NCI-H187 treated with DMSO at 0.1 percent for 48 hours (cell line): ENCODE measurements around the gene UBAC2.
"Not testable (repeated sequence)": the region's sequence is repeated elsewhere in the genome, so short reads cannot be mapped to it uniquely, and the experiment has no call there.

ENCODE experiments used
- DNase-seq: peaks from one replicate; lab custom pipeline; 2025; lab: John Stamatoyannopoulos, UW

UBAC2 gene

DNA sequence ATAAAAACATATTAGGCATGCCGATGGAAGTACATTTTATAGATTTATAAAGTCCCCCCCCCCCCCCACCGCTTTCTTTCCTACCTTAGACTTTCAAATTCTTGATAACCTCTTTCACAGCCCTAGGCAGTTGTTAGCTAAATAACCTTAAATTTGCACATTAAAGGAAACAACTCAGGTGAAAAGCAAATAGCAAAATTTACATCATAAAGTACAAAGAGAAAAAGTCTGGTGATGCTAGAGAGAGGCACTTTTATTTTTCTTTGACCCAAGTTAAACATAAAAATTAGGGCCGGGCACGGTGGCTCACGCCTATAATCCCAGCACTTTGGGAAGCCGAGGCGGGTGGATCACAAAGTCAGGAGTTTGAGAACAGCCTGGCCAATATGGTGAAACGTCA is 15.0 kb upstream of the UBAC2 start:
- DNase-seq, result no peak

GRCh38 chr13:99190147-99190985 is 10.3 kb upstream of the UBAC2 start:
- no peak for DNase-seq

- DNase-seq, result no peak
Observed at GRCh38 chr13:99191336-99191899, 9.2 kb upstream of the UBAC2 start.

- DNase-seq, result no peak
Observed at GRCh38 chr13:99191900-99192399, 8.7 kb upstream of the UBAC2 start.

- DNase-seq, result no peak
Observed at GRCh38 chr13:99192480-99192879, 8.2 kb upstream of the UBAC2 start.

- DNase-seq, result no peak
Observed at GRCh38 chr13:99193152-99193551, 7.5 kb upstream of the UBAC2 start.

- peak; percentile 21 for DNase-seq
Observed at GRCh38 chr13:99196466-99197116, 4.1 kb upstream of the UBAC2 start.

- peak; percentile 34 for DNase-seq
Observed at GRCh38 chr13:99197117-99197651, 3.5 kb upstream of the UBAC2 start.

GRCh38 chr13:99199541-99200431 is 868 bp upstream of the UBAC2 start:
- no peak for DNase-seq

DNA sequence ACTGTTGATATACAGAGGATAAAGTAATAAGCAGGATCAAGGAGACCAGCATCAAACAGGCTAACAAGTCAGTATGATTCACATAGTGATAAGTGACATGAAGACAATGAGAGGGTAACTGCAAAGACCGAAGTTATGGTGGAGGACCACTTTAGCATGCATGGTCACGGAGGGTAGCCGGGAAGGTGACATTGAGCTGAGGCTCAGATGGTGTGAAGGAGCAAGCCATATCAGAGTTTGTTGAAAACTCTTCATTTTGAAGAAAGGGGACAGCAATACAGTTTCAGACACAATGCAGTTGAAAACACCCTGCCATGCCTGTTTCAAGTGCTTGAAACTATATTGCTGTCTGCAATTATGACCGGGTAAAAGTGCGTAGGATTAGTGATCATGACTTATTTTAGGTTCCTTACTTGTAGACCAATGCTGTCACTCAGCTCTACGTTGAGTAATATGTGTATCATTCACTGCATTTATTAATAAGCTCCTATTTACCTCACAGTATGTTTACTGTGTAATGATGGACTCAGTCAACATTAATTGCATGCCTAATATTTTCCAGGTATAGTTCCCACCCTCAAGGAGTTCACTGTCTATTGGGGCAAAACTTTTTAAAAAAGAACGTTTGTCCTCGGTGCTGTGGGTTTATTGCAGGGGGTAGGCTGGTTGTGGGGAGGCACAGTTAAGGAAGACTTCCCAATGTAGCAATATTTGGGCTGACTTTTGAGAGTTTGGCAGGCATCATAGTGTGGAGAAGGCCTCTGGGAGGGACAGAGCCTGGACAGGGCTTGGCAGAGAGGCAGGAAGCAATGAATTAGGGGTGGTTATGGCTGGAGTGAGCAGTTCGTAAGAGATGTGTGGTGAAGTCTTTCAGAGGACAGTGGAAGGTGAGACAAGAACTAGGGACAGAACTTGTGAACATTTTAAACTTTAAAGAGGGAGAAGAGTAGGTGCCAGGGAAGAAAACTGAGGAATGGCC is 3.2 kb downstream of the UBAC2 start:
- no peak for DNase-seq

- DNase-seq, result no peak
Observed at GRCh38 chr13:99205621-99206220, 5.1 kb downstream of the UBAC2 start.

DNA sequence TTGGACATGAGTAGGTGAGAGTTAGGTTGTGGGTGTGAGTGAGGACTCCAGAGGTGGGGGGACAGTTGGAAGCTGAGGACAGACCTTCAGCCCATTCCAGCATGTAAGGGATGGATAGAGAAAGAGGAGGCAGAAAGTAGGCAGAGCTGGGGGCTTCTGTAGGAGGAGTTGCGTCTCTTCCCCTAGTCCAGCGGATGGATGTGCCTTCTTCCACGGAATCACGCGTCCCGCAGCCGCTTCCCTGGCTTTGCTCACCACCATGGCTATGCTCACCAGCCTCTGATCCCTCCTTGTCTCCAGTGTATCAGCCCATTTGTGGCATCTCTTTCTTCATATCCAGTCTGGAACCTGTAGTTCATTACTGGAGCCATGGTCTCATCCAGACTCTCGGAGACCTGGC is 5.6 kb downstream of the UBAC2 start:
- DNase-seq, result no peak

DNA sequence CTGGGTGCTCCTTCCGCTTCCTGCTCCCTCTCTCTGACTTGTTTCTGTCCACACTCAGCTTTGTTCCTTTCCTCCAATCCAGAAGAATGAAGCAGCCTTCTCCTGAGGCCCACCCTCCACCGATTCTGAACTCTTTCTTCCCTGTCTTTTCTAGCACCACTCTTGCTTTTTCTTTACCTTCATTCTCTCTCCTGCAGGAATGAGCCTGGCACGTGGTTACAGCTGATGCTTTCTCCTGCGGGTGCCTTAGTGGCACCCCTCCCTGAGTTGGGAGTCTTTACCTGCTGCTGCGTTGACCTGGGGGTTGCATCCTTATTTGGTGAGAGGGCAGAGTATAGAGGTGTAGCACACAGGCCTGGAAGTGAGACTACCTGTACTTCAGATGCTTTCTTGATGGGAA is 6.2 kb downstream of the UBAC2 start:
- no peak for DNase-seq

- DNase-seq, result no peak
Observed at GRCh38 chr13:99207511-99207910, 6.9 kb downstream of the UBAC2 start.

DNA sequence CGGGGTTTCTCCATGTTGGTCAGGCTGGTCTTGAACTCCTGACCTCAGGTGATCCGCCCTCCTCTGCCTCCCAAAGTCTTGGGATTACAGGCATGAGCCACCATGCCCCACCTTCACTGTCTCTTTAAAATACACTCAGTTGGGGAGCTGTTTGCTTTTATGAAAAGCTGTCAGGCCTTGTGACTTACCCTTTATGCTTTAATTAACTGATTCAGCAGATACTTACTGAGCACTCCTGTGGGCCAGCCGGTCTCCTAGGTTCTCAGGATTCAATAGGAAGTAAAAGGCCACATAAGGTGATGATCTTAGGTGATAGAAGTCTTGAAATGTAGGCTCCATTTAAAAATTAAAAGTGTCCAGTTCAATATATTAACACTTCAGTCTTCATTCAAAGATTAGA is 7.5 kb downstream of the UBAC2 start:
- DNase-seq, result no peak

- DNase-seq, result no peak
Observed at GRCh38 chr13:99208845-99209527, 8.3 kb downstream of the UBAC2 start.

GRCh38 chr13:99210627-99211026 is 10.0 kb downstream of the UBAC2 start:
- not testable (repeated sequence) for DNase-seq

DNA sequence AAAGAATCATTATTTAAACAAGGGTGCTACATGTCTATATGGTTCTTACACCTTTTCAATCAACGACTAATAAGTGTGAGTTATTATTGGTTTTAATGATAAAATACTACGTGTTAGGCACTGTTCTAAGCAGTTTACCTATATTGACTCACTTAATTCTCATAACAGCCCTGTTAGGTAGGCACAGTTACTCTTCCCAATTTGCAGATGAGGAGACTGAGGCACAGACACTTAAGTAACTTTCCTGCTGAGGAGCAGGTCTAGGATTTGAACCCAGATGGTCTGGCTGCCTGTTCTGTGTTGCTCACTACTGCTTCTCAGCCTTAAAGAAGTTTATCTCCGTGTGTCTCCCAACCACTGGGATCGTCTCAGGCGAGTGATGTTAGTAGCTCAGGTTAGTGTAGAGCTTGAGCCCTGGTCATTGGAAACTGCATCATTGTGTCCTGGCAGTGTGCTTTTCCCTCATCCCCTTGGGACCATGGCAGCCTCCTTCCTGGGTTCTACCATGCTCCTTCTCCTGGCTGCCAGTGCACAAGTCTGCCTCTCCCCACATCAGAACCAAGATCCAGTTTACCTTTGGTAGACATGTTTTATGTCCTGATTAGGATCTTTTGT is 10.9 kb downstream of the UBAC2 start:
- no peak for DNase-seq

- DNase-seq, result no peak
Observed at GRCh38 chr13:99214232-99214631, 13.6 kb downstream of the UBAC2 start.
